GM10266 (cell line): ENCODE results near the gene RFC4.

Experiments used
- DNase-seq: peaks from one replicate; pipeline ENCODE4 v3.0.0; 2012; ENCODE audit errors: extremely low spot score
- TF ChIP-seq, protein P1 (sequence below): IDR thresholded peaks from 2 replicates; pipeline ENCODE4 v1.5.1; 2012; ENCODE audit warnings: mild to moderate bottlenecking, low read depth; ENCODE audit not compliant: control insufficient read depth, insufficient read depth; ENCODE audit errors: missing control alignments

Gene RFC4

DNA sequence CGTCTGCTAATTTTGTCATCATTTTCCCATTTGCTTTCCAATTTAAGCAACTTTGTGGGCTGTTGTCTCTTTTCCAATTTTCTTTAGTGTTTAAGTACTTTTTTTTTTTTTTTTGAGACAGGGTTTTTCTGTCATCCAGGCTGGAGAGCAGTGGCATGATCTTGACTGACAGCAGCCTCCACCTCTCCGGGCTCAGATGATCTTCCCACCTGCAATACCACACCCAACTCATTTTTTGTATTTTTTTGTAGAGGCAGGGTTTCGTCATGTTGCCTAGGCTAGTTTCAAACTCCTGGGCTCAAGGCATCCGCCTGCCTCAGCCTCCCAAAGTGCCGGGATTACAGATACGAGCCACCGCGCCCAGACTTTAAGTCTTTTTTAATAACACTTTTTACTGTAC lies 49.1 kb downstream of the RFC4 start:
- TF ChIP-seq, protein P1, sequence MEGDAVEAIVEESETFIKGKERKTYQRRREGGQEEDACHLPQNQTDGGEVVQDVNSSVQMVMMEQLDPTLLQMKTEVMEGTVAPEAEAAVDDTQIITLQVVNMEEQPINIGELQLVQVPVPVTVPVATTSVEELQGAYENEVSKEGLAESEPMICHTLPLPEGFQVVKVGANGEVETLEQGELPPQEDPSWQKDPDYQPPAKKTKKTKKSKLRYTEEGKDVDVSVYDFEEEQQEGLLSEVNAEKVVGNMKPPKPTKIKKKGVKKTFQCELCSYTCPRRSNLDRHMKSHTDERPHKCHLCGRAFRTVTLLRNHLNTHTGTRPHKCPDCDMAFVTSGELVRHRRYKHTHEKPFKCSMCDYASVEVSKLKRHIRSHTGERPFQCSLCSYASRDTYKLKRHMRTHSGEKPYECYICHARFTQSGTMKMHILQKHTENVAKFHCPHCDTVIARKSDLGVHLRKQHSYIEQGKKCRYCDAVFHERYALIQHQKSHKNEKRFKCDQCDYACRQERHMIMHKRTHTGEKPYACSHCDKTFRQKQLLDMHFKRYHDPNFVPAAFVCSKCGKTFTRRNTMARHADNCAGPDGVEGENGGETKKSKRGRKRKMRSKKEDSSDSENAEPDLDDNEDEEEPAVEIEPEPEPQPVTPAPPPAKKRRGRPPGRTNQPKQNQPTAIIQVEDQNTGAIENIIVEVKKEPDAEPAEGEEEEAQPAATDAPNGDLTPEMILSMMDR, result no peak

DNA sequence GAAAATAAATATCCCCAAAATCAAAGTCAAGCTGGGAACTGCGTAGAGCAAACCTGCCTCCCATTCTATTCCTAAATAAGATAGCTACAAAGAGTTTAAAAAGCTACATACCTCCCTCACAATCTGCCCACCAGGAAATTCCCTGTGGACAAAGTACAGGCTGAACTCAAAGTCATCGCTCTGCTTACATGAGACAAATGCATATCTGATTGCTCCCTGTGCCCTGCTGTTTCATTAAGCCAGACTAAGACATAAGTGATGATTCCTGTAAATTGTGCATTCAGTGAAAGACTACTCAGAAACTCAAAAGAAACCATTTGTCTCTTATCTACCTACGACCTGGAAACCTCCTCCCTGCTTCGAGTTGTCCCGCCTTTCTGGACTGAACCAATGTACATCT lies 51.4 kb downstream of the RFC4 start:
- TF ChIP-seq, protein P1, result no peak

More for the DNA sequence above, 49.1 kb downstream of the RFC4 start:
- no peak for DNase-seq

DNA sequence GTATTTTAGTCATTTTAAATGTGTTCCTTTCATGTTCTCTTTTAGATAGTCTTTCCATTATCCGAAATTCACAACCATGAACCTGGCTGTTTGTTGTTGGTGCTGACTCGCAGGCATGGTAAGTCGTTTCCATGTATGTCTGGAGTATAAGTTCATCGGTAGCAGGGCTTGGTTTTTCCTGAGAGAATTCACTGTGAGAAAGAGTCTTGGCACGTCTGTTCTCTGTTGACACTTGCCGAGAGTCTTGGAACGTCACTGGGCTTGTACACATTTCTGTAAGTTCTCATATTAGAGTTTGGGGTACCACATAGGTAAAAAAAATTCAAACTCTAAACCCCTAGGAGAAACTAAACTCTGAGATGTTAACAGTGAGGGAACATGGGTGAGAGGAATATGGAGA lies 52.3 kb downstream of the RFC4 start:
- TF ChIP-seq, protein P1, result no peak
- no peak for DNase-seq

More for the DNA sequence above, 51.4 kb downstream of the RFC4 start:
- no peak for DNase-seq

DNA sequence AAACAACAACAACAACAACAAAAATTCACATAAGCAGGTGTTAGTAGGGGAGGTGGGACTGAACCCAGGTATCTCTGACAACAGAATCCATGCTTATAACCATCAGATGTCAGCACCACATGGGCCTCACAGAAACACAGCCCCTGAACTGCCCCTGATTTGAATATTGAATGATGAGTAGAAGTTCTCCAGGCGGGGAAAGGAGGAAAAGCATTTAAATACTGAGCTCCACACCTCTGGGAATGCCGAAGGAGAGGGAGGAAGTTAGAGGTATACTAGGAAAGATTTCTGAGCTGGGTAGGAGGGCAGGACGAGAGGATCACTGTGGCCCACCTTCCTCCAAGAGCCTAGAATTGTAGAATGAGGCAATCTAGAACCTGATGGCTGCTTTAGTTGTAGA lies 54.8 kb downstream of the RFC4 start:
- no peak for DNase-seq
- TF ChIP-seq, protein P1, result no peak

DNA sequence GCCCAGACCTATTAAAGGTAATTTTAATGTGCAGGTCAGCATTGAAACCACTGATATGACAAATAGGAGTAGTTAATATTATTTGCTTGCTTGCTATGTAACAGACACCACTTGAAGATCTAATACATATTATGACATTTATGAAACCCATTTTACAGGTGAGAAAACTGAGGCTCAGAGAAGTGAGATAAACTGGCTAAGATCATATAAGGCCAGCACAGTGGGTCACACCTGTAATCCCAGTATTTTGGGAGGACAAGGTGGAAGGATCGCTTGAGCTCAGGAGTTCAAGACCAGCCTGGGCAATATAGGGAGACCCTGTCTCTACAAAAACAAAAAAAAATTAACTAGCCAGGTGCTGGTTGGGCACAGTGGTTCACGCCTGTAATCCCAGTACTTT lies 56.0 kb downstream of the RFC4 start:
- TF ChIP-seq, protein P1, result no peak
- DNase-seq, result no peak

DNA sequence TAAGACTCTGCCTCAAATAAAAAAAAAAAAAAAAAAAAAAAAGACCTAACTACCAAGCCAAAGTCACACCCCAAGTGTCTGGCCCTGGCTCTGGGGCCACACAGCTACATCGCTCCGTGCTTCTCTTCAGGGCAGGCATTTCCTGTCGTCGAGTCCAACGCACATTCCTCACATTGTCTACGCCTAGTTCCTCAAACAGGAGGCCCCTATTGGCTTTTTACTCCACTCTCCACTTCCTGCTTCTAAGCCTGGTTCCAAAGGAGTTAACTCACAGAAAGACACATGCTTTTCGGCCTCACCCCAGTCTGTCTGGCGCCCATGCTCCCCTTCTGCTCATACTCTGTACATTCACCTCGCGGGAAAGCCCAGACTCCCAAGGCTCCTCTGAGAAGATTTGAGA lies 60.3 kb downstream of the RFC4 start:
- peak; percentile 40 for DNase-seq
- TF ChIP-seq, protein P1, result no peak

DNA sequence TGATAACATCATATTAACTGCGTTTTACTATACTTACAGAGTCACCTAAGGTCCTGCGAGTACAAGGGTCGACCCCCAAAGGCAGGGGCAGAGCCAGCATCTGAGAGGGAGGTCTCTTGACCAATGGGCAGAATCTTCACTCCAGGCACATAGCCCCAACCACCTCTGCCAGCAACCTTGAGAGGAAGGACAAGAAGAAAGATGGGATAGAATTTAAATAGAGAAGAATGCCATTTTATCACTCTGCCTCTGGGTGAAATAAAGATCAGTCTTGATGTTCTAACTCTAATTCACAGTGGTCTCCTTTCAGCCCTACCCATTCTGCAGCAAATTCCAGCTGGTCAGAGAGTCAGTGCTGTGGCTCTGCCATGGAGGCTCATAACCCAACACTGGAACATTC lies 62.6 kb downstream of the RFC4 start:
- no peak for DNase-seq
- TF ChIP-seq, protein P1, result no peak
